K562 (cell line): ENCODE measurements around the gene OMA1. TPM values are rescaled to one million over a fixed set of nuclear protein-coding genes. Genes with fewer than 3 reads are reported as not detected.

Experiments used
- ATAC-seq: fragments of 200-7000 bp; cut with Tn5 transposase; 3 replicates; pipeline ENCODE4 v1.9.1; 2020; ENCODE audit warnings: moderate library complexity
- BruUV-seq: library from RNA; stranded (reverse); fragments of 400-500 nt; replicated peaks from 2 replicates; lab custom pipeline; 2021; lab: Mats Ljungman, UMichigan
- CTCF ChIA-PET: fragments of 300-600 bp; formaldehyde crosslinking; extraction: SDS; loops from one replicate; lab custom pipeline; 2021; ENCODE audit warnings: low intra/inter-chr PET ratio; lab: Yijun Ruan, JAX
- POLR2A ChIA-PET: fragments of 300-600, 350-650 bp; sonication (Branson Sonifier 250); formaldehyde crosslinking; extraction: SDS; loops from one replicate; lab custom pipeline; 2021; ENCODE audit warnings: antibody characterized with exemption, inconsistent platforms; lab: Yijun Ruan, JAX
- DNase-seq, 4 experiments: peaks; one replicate each; pipeline versions ENCODE4 v3.0.0 to v3.0.0-alpha.2; 2011 to 2018; ENCODE audit warnings: low spot score in 3 of 4, mixed read lengths in 3 of 4; ENCODE audit errors: extremely low read depth in 1 of 4
- FAIRE-seq: peaks from 2 replicates; lab custom pipeline; 2011; peaks lifted over from hg19 to GRCh38; lab: Jason Lieb, UNC
- H2AFZ ChIP-seq: 2 replicates; pipeline ENCODE4 v1.6.0; 2011; ENCODE audit warnings: low read depth, low read length, control low read depth, inconsistent platforms
- H3K27ac ChIP-seq: fragments of 200-600 bp; 3 replicates; pipeline ENCODE4 v1.8.0; 2011; ENCODE audit warnings: low read depth, mild to moderate bottlenecking, control low read depth, inconsistent platforms, low read length, moderate library complexity, mixed read lengths; ENCODE audit errors: extremely low read depth
- H3K27me3 ChIP-seq, 2 experiments: fragments of 300-600 bp in 1 of 2; 2 replicates in 1 of 2; 3 replicates in 1 of 2; pipeline versions ENCODE4 v1.6.0 to v1.8.0; 2011; ENCODE audit warnings: inconsistent platforms in 2 of 2, low read length in 2 of 2, mild to moderate bottlenecking in 1 of 2, mixed read lengths in 1 of 2, moderate library complexity in 1 of 2; ENCODE audit not compliant: control insufficient read depth in 2 of 2, insufficient read depth in 2 of 2
- H3K36me3 ChIP-seq: fragments of 300-600 bp; 3 replicates; pipeline ENCODE4 v1.8.0; 2011; ENCODE audit warnings: mild to moderate bottlenecking, low read length, inconsistent platforms; ENCODE audit not compliant: control insufficient read depth, insufficient read depth
- H3K4me1 ChIP-seq, 2 experiments: fragments of 200-600 bp in 1 of 2; replicated peaks in 1 of 2; 2 replicates in 1 of 2; 3 replicates in 1 of 2; pipeline versions ENCODE4 v1.5.1 to v1.8.0; 2011; ENCODE audit warnings: inconsistent platforms in 2 of 2, low read length in 2 of 2, mild to moderate bottlenecking in 1 of 2, mixed read lengths in 1 of 2, moderate library complexity in 1 of 2; ENCODE audit not compliant: control insufficient read depth in 2 of 2, insufficient read depth in 2 of 2
- H3K4me2 ChIP-seq: 2 replicates; pipeline ENCODE4 v1.6.1; 2011; ENCODE audit warnings: low read length, control low read depth, inconsistent platforms, mixed read lengths; ENCODE audit not compliant: insufficient read depth
- H3K4me3 ChIP-seq: fragments of 200-600 bp; sonication (generic), shearing (Covaris generic); 2 replicates; pipeline ENCODE4 v1.5.1; 2016; ENCODE audit warnings: control low read depth, inconsistent platforms
- H3K79me2 ChIP-seq: fragments of 200-600 bp; 3 replicates; pipeline ENCODE4 v1.8.0; 2011; ENCODE audit warnings: low read length, inconsistent platforms; ENCODE audit not compliant: control insufficient read depth, insufficient read depth
- H3K9ac ChIP-seq, 2 experiments: 2 replicates each; pipeline versions ENCODE4 v1.6.0 to v1.6.1; 2011; ENCODE audit warnings: low read depth in 2 of 2, low read length in 2 of 2, control low read depth in 1 of 2, inconsistent platforms in 1 of 2, mild to moderate bottlenecking in 1 of 2, mixed read lengths in 1 of 2; ENCODE audit not compliant: insufficient read depth in 1 of 2
- H3K9me1 ChIP-seq: one replicate; pipeline ENCODE4 v1.6.0; 2011; ENCODE audit warnings: inconsistent platforms, mild to moderate bottlenecking, low read length, moderate library complexity; ENCODE audit not compliant: control insufficient read depth, insufficient read depth
- H3K9me3 ChIP-seq: replicated peaks from 2 replicates; pipeline ENCODE4 v1.5.1; 2011; ENCODE audit warnings: low read depth, low read length, inconsistent platforms; ENCODE audit not compliant: control insufficient read depth, insufficient read depth
- H4K20me1 ChIP-seq: replicated peaks from 2 replicates; pipeline ENCODE4 v1.6.1; 2011; ENCODE audit warnings: low read length, inconsistent platforms, mixed read lengths; ENCODE audit not compliant: control insufficient read depth, insufficient read depth
- BACH1 ChIP-seq: fragments of 200-800 bp; sonication (Bioruptor generic); IDR thresholded peaks from 2 replicates; pipeline ENCODE4 v1.6.1; 2016; ENCODE audit warnings: missing genetic modification characterization, missing compliant biosample characterization
- JUND ChIP-seq, 2 experiments: IDR thresholded peaks; 2 replicates in 1 of 2; 3 replicates in 1 of 2; pipeline ENCODE4 v1.6.1; 2011; ENCODE audit warnings: borderline replicate concordance in 2 of 2, low read depth in 2 of 2, low read length in 2 of 2, improper control_type of control experiment in 1 of 2, missing biosample characterization in 1 of 2, missing genetic modification characterization in 1 of 2, missing genetic modification reagents in 1 of 2
- L3MBTL2 ChIP-seq: fragments of 450-650 bp; IDR thresholded peaks from 2 replicates; pipeline ENCODE4 v1.6.1; 2016; ENCODE audit warnings: mild to moderate bottlenecking, moderate library complexity
- ZNF431 ChIP-seq: sonication (generic); formaldehyde crosslinking; IDR thresholded peaks from 2 replicates; pipeline ENCODE4 v1.8.0; 2022; ENCODE audit warnings: mild to moderate bottlenecking, missing genetic modification reagents
- WGBS: fragments of 100-300 bp; shearing (Covaris generic); methylation state at CpG from one replicate; pipeline ENCODE4 v1.1.6; 2016; ENCODE audit warnings: low coverage, mixed read lengths; ENCODE audit not compliant: insufficient coverage; ENCODE audit errors: missing lambda C conversion rate; 5-methylcytosine and 5-hydroxymethylcytosine counted together
- in situ Hi-C: fragments of 300-500 bp; cut with MboI; formaldehyde crosslinking; loops from 4 replicates; pipeline ENCODE4 v1.15.0; 2018; ENCODE audit warnings: inconsistent platforms, mixed read lengths
- intact Hi-C: fragments of 100-400 bp; cut with micrococcal nuclease; formaldehyde crosslinking; loops from 2 replicates; pipeline ENCODE4 v1.14.2; 2022
- polyA plus RNA-seq, 8 experiments: library from polyadenylated mRNA; depleted of rRNA in 4 of 8; stranded (reverse) in 5 of 8; unstranded in 3 of 8; fragments of >200 nt; fragmentation: Nextera tagmentation in 2 of 8; fragmentation: Illumina TruSeq in 1 of 8; extraction: Ambion mirVana in 2 of 8; extraction: Trizol in 1 of 8; gene quantifications; 2 replicates each; pipeline versions ENCODE4 v1.2.1 to v1.2.3, GENCODE V29; 2011 to 2014; ENCODE audit warnings: inconsistent platforms in 1 of 8, missing spikeins in 1 of 8
- total RNA-seq, 7 experiments: library from RNA; depleted of rRNA in 6 of 7; stranded (reverse); fragments of >200 nt in 6 of 7; fragmentation: Illumina TruSeq in 2 of 7; extraction: Trizol in 2 of 7; gene quantifications; 2 replicates each; pipeline versions ENCODE4 v1.2.1 to v1.2.3, GENCODE V29; 2011 to 2021; ENCODE audit warnings: low replicate concordance in 1 of 7
- TF ChIP-seq, protein P1 (sequence below): fragments of 450-650 bp; formaldehyde crosslinking; IDR thresholded peaks from 2 replicates; pipeline ENCODE4 v1.4.0; 2020; ENCODE audit warnings: mild to moderate bottlenecking, moderate library complexity
- TF ChIP-seq, protein P2 (sequence below): fragments of 450-650 bp; formaldehyde crosslinking; conservative IDR thresholded peaks from 2 replicates; pipeline ENCODE4 v1.4.0; 2022; ENCODE audit warnings: mild to moderate bottlenecking, missing genetic modification characterization
- TF ChIP-seq, protein P3 (sequence below): fragments of 450-650 bp; IDR thresholded peaks from 2 replicates; pipeline ENCODE4 v1.6.1; 2016; ENCODE audit warnings: mild to moderate bottlenecking, moderate library complexity

The OMA1 gene
- total and polyA plus RNA-seq, 9 of the 15 experiments (the other 6 are each of a cell fraction or from before 2014, with no cell fraction given), result 16.6 to 51.5 (median 33.5) TPM

GRCh38 chr1:58481962-58482361 lies 64.6 kb downstream of the OMA1 start:
- 66% methylated on average over 2 of the region's 2 CpGs for WGBS
- Histone ChIP-seq H3K9me1 (no peaks in the 10 kb centered on the region), H3K4me1 (no peaks in the 10 kb centered on the region), H3K27me3 (no peaks in the 10 kb centered on the region), H3K79me2 (no peaks in the 10 kb centered on the region), H3K4me2 (no peak overlapping the region), H3K4me3 (no peak overlapping the region), H3K9ac (no peak overlapping the region), H3K36me3 (no peaks in the 10 kb centered on the region), H3K9me3 (no peaks in the 10 kb centered on the region; the same call in 1 of the 2 replicates), H4K20me1 (no peaks in the 10 kb centered on the region), H2AFZ (no peak overlapping the region), H3K27ac (no peak overlapping the region)
- FAIRE-seq, result no peak
- POLR2A ChIA-PET, result interaction anchor here (0.6 kb wide), 1 partner anchor 217 kb away, joined by 3 read pairs; no protein-coding TSS in a partner anchor
- TF ChIP-seq, protein P1, sequence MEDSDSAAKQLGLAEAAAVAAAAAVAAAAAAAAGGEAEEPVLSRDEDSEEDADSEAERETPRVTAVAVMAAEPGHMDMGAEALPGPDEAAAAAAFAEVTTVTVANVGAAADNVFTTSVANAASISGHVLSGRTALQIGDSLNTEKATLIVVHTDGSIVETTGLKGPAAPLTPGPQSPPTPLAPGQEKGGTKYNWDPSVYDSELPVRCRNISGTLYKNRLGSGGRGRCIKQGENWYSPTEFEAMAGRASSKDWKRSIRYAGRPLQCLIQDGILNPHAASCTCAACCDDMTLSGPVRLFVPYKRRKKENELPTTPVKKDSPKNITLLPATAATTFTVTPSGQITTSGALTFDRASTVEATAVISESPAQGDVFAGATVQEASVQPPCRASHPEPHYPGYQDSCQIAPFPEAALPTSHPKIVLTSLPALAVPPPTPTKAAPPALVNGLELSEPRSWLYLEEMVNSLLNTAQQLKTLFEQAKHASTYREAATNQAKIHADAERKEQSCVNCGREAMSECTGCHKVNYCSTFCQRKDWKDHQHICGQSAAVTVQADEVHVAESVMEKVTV (CRISPR knock-in tag), result no peak
- TF ChIP-seq JUND (IDR thresholded peaks at IDR 0.05; ENCODE audit: borderline replicate concordance, low read depth, low read length), result no peak
- no peak for TF ChIP-seq JUND (tag; IDR thresholded peaks at IDR 0.05; ENCODE audit: borderline replicate concordance, low read depth, low read length)
- TF ChIP-seq, protein P2, sequence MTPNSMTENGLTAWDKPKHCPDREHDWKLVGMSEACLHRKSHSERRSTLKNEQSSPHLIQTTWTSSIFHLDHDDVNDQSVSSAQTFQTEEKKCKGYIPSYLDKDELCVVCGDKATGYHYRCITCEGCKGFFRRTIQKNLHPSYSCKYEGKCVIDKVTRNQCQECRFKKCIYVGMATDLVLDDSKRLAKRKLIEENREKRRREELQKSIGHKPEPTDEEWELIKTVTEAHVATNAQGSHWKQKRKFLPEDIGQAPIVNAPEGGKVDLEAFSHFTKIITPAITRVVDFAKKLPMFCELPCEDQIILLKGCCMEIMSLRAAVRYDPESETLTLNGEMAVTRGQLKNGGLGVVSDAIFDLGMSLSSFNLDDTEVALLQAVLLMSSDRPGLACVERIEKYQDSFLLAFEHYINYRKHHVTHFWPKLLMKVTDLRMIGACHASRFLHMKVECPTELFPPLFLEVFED, result no peak
- TF ChIP-seq, protein P3, sequence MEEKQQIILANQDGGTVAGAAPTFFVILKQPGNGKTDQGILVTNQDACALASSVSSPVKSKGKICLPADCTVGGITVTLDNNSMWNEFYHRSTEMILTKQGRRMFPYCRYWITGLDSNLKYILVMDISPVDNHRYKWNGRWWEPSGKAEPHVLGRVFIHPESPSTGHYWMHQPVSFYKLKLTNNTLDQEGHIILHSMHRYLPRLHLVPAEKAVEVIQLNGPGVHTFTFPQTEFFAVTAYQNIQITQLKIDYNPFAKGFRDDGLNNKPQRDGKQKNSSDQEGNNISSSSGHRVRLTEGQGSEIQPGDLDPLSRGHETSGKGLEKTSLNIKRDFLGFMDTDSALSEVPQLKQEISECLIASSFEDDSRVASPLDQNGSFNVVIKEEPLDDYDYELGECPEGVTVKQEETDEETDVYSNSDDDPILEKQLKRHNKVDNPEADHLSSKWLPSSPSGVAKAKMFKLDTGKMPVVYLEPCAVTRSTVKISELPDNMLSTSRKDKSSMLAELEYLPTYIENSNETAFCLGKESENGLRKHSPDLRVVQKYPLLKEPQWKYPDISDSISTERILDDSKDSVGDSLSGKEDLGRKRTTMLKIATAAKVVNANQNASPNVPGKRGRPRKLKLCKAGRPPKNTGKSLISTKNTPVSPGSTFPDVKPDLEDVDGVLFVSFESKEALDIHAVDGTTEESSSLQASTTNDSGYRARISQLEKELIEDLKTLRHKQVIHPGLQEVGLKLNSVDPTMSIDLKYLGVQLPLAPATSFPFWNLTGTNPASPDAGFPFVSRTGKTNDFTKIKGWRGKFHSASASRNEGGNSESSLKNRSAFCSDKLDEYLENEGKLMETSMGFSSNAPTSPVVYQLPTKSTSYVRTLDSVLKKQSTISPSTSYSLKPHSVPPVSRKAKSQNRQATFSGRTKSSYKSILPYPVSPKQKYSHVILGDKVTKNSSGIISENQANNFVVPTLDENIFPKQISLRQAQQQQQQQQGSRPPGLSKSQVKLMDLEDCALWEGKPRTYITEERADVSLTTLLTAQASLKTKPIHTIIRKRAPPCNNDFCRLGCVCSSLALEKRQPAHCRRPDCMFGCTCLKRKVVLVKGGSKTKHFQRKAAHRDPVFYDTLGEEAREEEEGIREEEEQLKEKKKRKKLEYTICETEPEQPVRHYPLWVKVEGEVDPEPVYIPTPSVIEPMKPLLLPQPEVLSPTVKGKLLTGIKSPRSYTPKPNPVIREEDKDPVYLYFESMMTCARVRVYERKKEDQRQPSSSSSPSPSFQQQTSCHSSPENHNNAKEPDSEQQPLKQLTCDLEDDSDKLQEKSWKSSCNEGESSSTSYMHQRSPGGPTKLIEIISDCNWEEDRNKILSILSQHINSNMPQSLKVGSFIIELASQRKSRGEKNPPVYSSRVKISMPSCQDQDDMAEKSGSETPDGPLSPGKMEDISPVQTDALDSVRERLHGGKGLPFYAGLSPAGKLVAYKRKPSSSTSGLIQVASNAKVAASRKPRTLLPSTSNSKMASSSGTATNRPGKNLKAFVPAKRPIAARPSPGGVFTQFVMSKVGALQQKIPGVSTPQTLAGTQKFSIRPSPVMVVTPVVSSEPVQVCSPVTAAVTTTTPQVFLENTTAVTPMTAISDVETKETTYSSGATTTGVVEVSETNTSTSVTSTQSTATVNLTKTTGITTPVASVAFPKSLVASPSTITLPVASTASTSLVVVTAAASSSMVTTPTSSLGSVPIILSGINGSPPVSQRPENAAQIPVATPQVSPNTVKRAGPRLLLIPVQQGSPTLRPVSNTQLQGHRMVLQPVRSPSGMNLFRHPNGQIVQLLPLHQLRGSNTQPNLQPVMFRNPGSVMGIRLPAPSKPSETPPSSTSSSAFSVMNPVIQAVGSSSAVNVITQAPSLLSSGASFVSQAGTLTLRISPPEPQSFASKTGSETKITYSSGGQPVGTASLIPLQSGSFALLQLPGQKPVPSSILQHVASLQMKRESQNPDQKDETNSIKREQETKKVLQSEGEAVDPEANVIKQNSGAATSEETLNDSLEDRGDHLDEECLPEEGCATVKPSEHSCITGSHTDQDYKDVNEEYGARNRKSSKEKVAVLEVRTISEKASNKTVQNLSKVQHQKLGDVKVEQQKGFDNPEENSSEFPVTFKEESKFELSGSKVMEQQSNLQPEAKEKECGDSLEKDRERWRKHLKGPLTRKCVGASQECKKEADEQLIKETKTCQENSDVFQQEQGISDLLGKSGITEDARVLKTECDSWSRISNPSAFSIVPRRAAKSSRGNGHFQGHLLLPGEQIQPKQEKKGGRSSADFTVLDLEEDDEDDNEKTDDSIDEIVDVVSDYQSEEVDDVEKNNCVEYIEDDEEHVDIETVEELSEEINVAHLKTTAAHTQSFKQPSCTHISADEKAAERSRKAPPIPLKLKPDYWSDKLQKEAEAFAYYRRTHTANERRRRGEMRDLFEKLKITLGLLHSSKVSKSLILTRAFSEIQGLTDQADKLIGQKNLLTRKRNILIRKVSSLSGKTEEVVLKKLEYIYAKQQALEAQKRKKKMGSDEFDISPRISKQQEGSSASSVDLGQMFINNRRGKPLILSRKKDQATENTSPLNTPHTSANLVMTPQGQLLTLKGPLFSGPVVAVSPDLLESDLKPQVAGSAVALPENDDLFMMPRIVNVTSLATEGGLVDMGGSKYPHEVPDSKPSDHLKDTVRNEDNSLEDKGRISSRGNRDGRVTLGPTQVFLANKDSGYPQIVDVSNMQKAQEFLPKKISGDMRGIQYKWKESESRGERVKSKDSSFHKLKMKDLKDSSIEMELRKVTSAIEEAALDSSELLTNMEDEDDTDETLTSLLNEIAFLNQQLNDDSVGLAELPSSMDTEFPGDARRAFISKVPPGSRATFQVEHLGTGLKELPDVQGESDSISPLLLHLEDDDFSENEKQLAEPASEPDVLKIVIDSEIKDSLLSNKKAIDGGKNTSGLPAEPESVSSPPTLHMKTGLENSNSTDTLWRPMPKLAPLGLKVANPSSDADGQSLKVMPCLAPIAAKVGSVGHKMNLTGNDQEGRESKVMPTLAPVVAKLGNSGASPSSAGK, result peak; percentile 61
- no peak for TF ChIP-seq BACH1 (tag)
- peak; percentile 47; the same call in 1 of the 2 replicates for TF ChIP-seq L3MBTL2
- TF ChIP-seq ZNF431 (CRISPR knock-in tag), result no peak
- CTCF ChIA-PET, result no interaction called here
- in situ Hi-C loops, result no loop called here
- intact Hi-C loops, result no loop called here
- no TSS peak for BruUV-seq
- no peak for DNase-seq
- ATAC-seq, result peak; percentile 68; the same call in 2 of the 3 replicates
